Suprapubic skin (tissue), 4 donors: ENCODE data around the gene DUSP10. TPM values are rescaled to one million over a fixed set of nuclear protein-coding genes. Genes with fewer than 3 reads are reported as not detected.

Experiments used
- DNase-seq, 2 donors: peaks; one replicate each; pipeline ENCODE4 v3.0.0-alpha.2; 2019; ENCODE audit warnings: low spot score in 2 of 2
- H3K27ac ChIP-seq: fragments of 200-600 bp; sonication (generic); one replicate; pipeline ENCODE4 v1.5.1; 2019
- H3K27me3 ChIP-seq: fragments of 200-600 bp; sonication (generic); one replicate; pipeline ENCODE4 v1.5.1; 2019
- H3K36me3 ChIP-seq: fragments of 200-600 bp; sonication (generic); one replicate; pipeline ENCODE4 v1.5.1; 2019
- H3K4me1 ChIP-seq: fragments of 200-600 bp; sonication (generic); one replicate; pipeline ENCODE4 v1.5.1; 2019
- H3K4me3 ChIP-seq: fragments of 200-600 bp; sonication (generic); one replicate; pipeline ENCODE4 v1.5.1; 2019; ENCODE audit warnings: mild to moderate bottlenecking
- H3K9me3 ChIP-seq: fragments of 200-600 bp; sonication (generic); one replicate; pipeline ENCODE4 v1.5.1; 2019
- EP300 ChIP-seq: sonication (generic); formaldehyde crosslinking; IDR thresholded peaks from one replicate; pipeline ENCODE4 v1.6.1; 2017; ENCODE audit warnings: antibody characterized with exemption
- POLR2A ChIP-seq, 2 donors: fragments of 450-650 bp; IDR thresholded peaks; one replicate each; pipeline ENCODE4 v1.6.1; 2017; ENCODE audit warnings: antibody characterized with exemption in 2 of 2, mild to moderate bottlenecking in 2 of 2, moderate library complexity in 2 of 2
- POLR2AphosphoS5 ChIP-seq, 3 donors: sonication (generic); formaldehyde crosslinking; IDR thresholded peaks; one replicate each; pipeline ENCODE4 v1.6.1; 2017; ENCODE audit warnings: antibody characterized with exemption in 3 of 3
- WGBS: methylation state at CpG from one replicate; pipeline ENCODE4 v1.1.5; 2018; 5-methylcytosine and 5-hydroxymethylcytosine counted together
- total RNA-seq, 4 donors: library from RNA; depleted of rRNA; stranded (reverse); fragments of >200 nt; gene quantifications; one replicate each; pipeline ENCODE4 v1.1.0, GENCODE V29; 2016
- TF ChIP-seq, protein P1 (sequence below), 2 donors: fragments of 200-600 bp in 1 of 2; fragments of 450-650 bp in 1 of 2; sonication (generic) in 1 of 2; IDR thresholded peaks; one replicate each; pipeline ENCODE4 v1.5.1; 2016 to 2019; ENCODE audit warnings: antibody characterized with exemption in 2 of 2, mild to moderate bottlenecking in 1 of 2, moderate library complexity in 1 of 2

Gene DUSP10
- total RNA-seq, 4 donors from 2014 or later = 9.5 to 18.6 (median 15.3) TPM

- Histone ChIP-seq H3K9me3 (no peaks in the 10 kb centered on the region), H3K4me1 (no peaks in the 10 kb centered on the region), H3K36me3 (no peaks in the 10 kb centered on the region), H3K27ac (no peak overlapping the region), H3K4me3 (no peak overlapping the region), H3K27me3 (no peaks in the 10 kb centered on the region)
- WGBS = 90% methylated on average over 8 of the region's 8 CpGs
- no peak for DNase-seq
- TF ChIP-seq, protein P1, sequence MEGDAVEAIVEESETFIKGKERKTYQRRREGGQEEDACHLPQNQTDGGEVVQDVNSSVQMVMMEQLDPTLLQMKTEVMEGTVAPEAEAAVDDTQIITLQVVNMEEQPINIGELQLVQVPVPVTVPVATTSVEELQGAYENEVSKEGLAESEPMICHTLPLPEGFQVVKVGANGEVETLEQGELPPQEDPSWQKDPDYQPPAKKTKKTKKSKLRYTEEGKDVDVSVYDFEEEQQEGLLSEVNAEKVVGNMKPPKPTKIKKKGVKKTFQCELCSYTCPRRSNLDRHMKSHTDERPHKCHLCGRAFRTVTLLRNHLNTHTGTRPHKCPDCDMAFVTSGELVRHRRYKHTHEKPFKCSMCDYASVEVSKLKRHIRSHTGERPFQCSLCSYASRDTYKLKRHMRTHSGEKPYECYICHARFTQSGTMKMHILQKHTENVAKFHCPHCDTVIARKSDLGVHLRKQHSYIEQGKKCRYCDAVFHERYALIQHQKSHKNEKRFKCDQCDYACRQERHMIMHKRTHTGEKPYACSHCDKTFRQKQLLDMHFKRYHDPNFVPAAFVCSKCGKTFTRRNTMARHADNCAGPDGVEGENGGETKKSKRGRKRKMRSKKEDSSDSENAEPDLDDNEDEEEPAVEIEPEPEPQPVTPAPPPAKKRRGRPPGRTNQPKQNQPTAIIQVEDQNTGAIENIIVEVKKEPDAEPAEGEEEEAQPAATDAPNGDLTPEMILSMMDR (IDR thresholded peaks at IDR 0.05) = no peak
- TF ChIP-seq EP300 = no peak
- no peak for TF ChIP-seq POLR2A (IDR thresholded peaks at IDR 0.05)
- no peak for TF ChIP-seq POLR2AphosphoS5 (IDR thresholded peaks at IDR 0.05)
Observed at GRCh38 chr1:221774054-221774842, 32.4 kb upstream of the DUSP10 start.

DNA sequence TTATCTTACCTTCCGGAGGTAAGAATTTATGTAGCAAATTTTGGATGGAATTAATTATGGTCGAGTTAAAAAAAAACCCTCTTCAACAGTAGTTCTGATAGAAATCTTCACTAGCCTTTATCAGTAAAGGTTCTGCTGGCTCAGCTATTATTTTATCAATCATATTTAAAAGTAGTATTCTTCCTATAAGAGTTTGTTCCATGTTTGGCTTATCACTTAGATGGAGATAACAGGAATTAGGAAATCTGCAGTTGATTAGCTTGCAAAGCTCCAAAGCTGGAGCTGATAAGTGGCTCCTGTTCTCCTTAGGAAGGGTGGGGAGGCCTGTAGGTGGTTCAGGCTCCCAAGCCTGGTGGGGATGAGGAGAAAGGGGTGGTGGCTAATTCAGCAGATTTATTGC is 31.5 kb upstream of the DUSP10 start:
- H3K27me3 ChIP-seq = no peaks in the 10 kb centered on the region
- DNase-seq = no peak
- no peaks in the 10 kb centered on the region for H3K9me3 ChIP-seq
- no peak overlapping the region for H3K27ac ChIP-seq
- no peaks in the 10 kb centered on the region for H3K4me1 ChIP-seq
- H3K4me3 ChIP-seq = no peak overlapping the region
- TF ChIP-seq POLR2A (IDR thresholded peaks at IDR 0.05) = no peak
- no peak for TF ChIP-seq EP300
- TF ChIP-seq, protein P1 (IDR thresholded peaks at IDR 0.05) = no peak
- no peak for TF ChIP-seq POLR2AphosphoS5 (IDR thresholded peaks at IDR 0.05)
- WGBS = 74% methylated on average over 2 of the region's 2 CpGs
- no peaks in the 10 kb centered on the region for H3K36me3 ChIP-seq

DNA sequence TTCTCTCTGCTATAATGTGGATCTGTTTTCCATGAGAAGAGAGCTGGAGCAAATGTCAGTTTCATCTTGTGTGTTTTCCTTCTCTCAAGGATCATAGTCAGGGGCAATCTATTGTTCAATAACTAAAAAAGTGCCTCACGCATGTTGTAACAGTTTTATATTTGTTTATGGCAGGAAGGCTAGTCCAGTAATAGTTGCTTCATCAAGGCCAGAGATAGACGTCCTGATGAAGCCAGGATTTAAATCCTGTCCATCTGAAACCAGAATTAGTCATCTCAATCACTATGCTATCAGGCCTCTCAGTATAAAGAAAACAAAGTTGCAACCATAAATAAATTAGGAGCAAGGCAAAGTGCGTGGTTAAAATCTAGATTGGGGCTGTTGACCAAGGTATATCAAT is 30.2 kb upstream of the DUSP10 start:
- no peak overlapping the region for H3K27ac ChIP-seq
- H3K9me3 ChIP-seq = no peaks in the 10 kb centered on the region
- WGBS = 91% methylated on average over 3 of the region's 3 CpGs
- no peaks in the 10 kb centered on the region for H3K36me3 ChIP-seq
- no peaks in the 10 kb centered on the region for H3K27me3 ChIP-seq
- no peak overlapping the region for H3K4me3 ChIP-seq
- TF ChIP-seq POLR2AphosphoS5 (IDR thresholded peaks at IDR 0.05) (no peak), POLR2A (IDR thresholded peaks at IDR 0.05) (no peak), EP300 (no peak)
- TF ChIP-seq, protein P1 (IDR thresholded peaks at IDR 0.05) = no peak
- H3K4me1 ChIP-seq = no peaks in the 10 kb centered on the region
- DNase-seq = no peak

- H3K27me3 ChIP-seq = no peaks in the 10 kb centered on the region
- DNase-seq = no peak
Observed at GRCh38 chr1:221768444-221769066, 26.7 kb upstream of the DUSP10 start.

DNA sequence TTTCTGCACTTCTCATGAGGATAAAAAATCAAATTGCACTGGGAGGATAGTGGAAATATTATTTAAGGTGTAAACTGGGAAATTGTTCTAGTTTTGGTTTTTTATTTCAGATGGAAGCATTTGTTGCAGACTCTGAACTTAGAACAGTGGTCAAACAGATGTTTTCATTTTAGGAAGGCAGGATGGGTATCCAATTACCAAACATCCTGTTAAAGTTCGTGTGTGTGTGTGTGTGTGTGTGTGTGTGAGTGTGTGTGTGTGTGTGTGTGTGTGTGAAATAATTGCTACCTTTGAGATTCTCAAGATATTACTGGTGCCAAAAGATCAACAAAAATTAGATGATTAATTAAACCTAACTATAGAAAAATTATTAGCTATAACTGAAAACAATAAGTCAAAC is 24.3 kb upstream of the DUSP10 start:
- Histone ChIP-seq H3K4me1 (no peaks in the 10 kb centered on the region), H3K27ac (no peak overlapping the region), H3K36me3 (no peaks in the 10 kb centered on the region), H3K9me3 (no peaks in the 10 kb centered on the region), H3K4me3 (no peak overlapping the region), H3K27me3 (no peaks in the 10 kb centered on the region)
- TF ChIP-seq, protein P1 (IDR thresholded peaks at IDR 0.05) = no peak
- 20% methylated on average over 1 of the region's 1 CpG for WGBS
- no peak for DNase-seq

More at GRCh38 chr1:221768444-221769066, 26.7 kb upstream of the DUSP10 start:
- H3K36me3 ChIP-seq = no peaks in the 10 kb centered on the region
- WGBS = 76% methylated on average over 5 of the region's 5 CpGs
- TF ChIP-seq POLR2A (IDR thresholded peaks at IDR 0.05) (no peak), POLR2AphosphoS5 (IDR thresholded peaks at IDR 0.05) (no peak), EP300 (no peak)
- TF ChIP-seq, protein P1 (IDR thresholded peaks at IDR 0.05) = no peak
- H3K27ac ChIP-seq = no peak overlapping the region
- H3K9me3 ChIP-seq = no peaks in the 10 kb centered on the region
- no peaks in the 10 kb centered on the region for H3K4me1 ChIP-seq
- no peak overlapping the region for H3K4me3 ChIP-seq
